MM.1S (cell line): ENCODE data around the gene CSF2RB.

Source experiments
- DNase-seq: peaks from one replicate; pipeline ENCODE4 v3.0.0-alpha.2; 2015
- H2AFZ ChIP-seq: fragments of 300-600 bp; sonication (generic); 2 replicates; pipeline ENCODE4 v1.6.0; 2016; ENCODE audit warnings: antibody characterized with exemption, low read length
- H3F3A ChIP-seq: fragments of 300-600 bp; sonication (generic); 2 replicates; pipeline ENCODE4 v1.6.1; 2016; ENCODE audit warnings: mild to moderate bottlenecking, antibody characterized with exemption, low read length, moderate library complexity, mixed read lengths; ENCODE audit not compliant: insufficient read depth
- H3K27ac ChIP-seq: fragments of 300-600 bp; sonication (generic); 2 replicates; pipeline ENCODE4 v1.5.1; 2016; ENCODE audit warnings: mild to moderate bottlenecking, low read length
- H3K27me3 ChIP-seq: fragments of 300-600 bp; sonication (generic); replicated peaks from 2 replicates; pipeline ENCODE4 v1.6.0; 2016; ENCODE audit warnings: low read length; ENCODE audit not compliant: insufficient read depth
- H3K36me3 ChIP-seq: fragments of 300-600 bp; sonication (generic); replicated peaks from 2 replicates; pipeline ENCODE4 v1.6.1; 2016; ENCODE audit warnings: mild to moderate bottlenecking, low read length, mixed read lengths; ENCODE audit not compliant: insufficient read depth
- H3K4me1 ChIP-seq: fragments of 300-600 bp; sonication (generic); 2 replicates; pipeline ENCODE4 v1.6.1; 2016; ENCODE audit warnings: low read length, mixed read lengths
- H3K4me2 ChIP-seq: fragments of 300-600 bp; sonication (generic); 2 replicates; pipeline ENCODE4 v1.6.0; 2016; ENCODE audit warnings: low read depth, low read length
- H3K4me3 ChIP-seq: fragments of 300-600 bp; sonication (generic); 2 replicates; pipeline ENCODE4 v1.5.1; 2016; ENCODE audit warnings: low read length, mixed read lengths
- H3K79me2 ChIP-seq: fragments of 300-600 bp; sonication (generic); 2 replicates; pipeline ENCODE4 v1.6.1; 2016; ENCODE audit warnings: mixed run types, low read length, mixed read lengths
- H3K9ac ChIP-seq: fragments of 300-600 bp; sonication (generic); 2 replicates; pipeline ENCODE4 v1.6.1; 2016; ENCODE audit warnings: low read length, mixed read lengths
- H3K9me2 ChIP-seq: fragments of 300-600 bp; sonication (generic); replicated peaks from 2 replicates; pipeline ENCODE4 v1.6.1; 2016; ENCODE audit warnings: mild to moderate bottlenecking, low read length, mixed read lengths; ENCODE audit not compliant: insufficient read depth
- H3K9me3 ChIP-seq: fragments of 300-600 bp; sonication (generic); replicated peaks from 2 replicates; pipeline ENCODE4 v1.6.1; 2016; ENCODE audit warnings: mild to moderate bottlenecking, low read length, mixed read lengths; ENCODE audit not compliant: insufficient read depth
- H4K20me1 ChIP-seq: fragments of 300-600 bp; sonication (generic); 2 replicates; pipeline ENCODE4 v1.6.1; 2016; ENCODE audit warnings: mild to moderate bottlenecking, low read length, moderate library complexity, mixed read lengths; ENCODE audit not compliant: insufficient read depth
- CTCF ChIP-seq: fragments of 300-600 bp; sonication (generic); IDR thresholded peaks from 2 replicates; pipeline ENCODE4 v1.5.1; 2016; ENCODE audit warnings: antibody characterized with exemption, low read length, mixed read lengths
- EZH2 ChIP-seq: fragments of 300-600 bp; sonication (generic); optimal IDR thresholded peaks from 2 replicates; pipeline ENCODE3; 2017; ENCODE audit warnings: low read depth, mild to moderate bottlenecking, antibody characterized with exemption, low read length, mixed read lengths
- EZH2phosphoT487 ChIP-seq: fragments of 300-600 bp; sonication (generic); IDR thresholded peaks from 2 replicates; pipeline ENCODE4 v1.6.1; 2018; ENCODE audit warnings: antibody characterized with exemption, low read length

The CSF2RB gene

GRCh38 chr22:36922105-36922608, 8.7 kb downstream of the CSF2RB start:
- no peak for DNase-seq
- peaks cover 9% of the 10 kb centered on the region; the same call in 1 of the 2 replicates for H3K36me3 ChIP-seq
- H3K79me2 ChIP-seq = peaks cover 80% of the 10 kb centered on the region
- H3K9me2 ChIP-seq = no peaks in the 10 kb centered on the region
- H2AFZ ChIP-seq = no peak overlapping the region
- H4K20me1 ChIP-seq = no peaks in the 10 kb centered on the region
- H3K4me3 ChIP-seq = no peak overlapping the region
- H3F3A ChIP-seq = no peaks in the 10 kb centered on the region
- H3K9me3 ChIP-seq = no peaks in the 10 kb centered on the region
- H3K4me2 ChIP-seq = no peak overlapping the region
- peaks cover 27% of the 10 kb centered on the region; the same call in 1 of the 2 replicates for H3K4me1 ChIP-seq
- no peak overlapping the region for H3K27ac ChIP-seq
- no peaks in the 10 kb centered on the region for H3K27me3 ChIP-seq
- H3K9ac ChIP-seq = no peak overlapping the region
- no peak for TF ChIP-seq EZH2phosphoT487
- no peak for TF ChIP-seq EZH2
- no peak for TF ChIP-seq CTCF

- H3K4me2 ChIP-seq = no peak overlapping the region
- TF ChIP-seq EZH2 (no peak), EZH2phosphoT487 (no peak), CTCF (no peak)
- peaks cover 79% of the 10 kb centered on the region for H3K79me2 ChIP-seq
- H2AFZ ChIP-seq = no peak overlapping the region
- H3K9me3 ChIP-seq = no peaks in the 10 kb centered on the region
- H3K9ac ChIP-seq = no peak overlapping the region
- H3K36me3 ChIP-seq = peaks cover 9% of the 10 kb centered on the region; the same call in 1 of the 2 replicates
- H3K4me3 ChIP-seq = no peak overlapping the region
- H3K27me3 ChIP-seq = no peaks in the 10 kb centered on the region
- DNase-seq = no peak
- H4K20me1 ChIP-seq = no peaks in the 10 kb centered on the region
- H3F3A ChIP-seq = no peaks in the 10 kb centered on the region
- H3K27ac ChIP-seq = no peak overlapping the region
- peaks cover 33% of the 10 kb centered on the region for H3K4me1 ChIP-seq
- H3K9me2 ChIP-seq = no peaks in the 10 kb centered on the region
These were observed 9.3 kb downstream of the CSF2RB start for GRCh38 chr22:36922711-36923110.

- no peak overlapping the region for H3K27ac ChIP-seq
- H3K4me3 ChIP-seq = no peak overlapping the region
- H3K4me1 ChIP-seq = peaks cover 33% of the 10 kb centered on the region
- no peak overlapping the region for H3K4me2 ChIP-seq
- H3K27me3 ChIP-seq = no peaks in the 10 kb centered on the region
- TF ChIP-seq EZH2phosphoT487 (no peak), CTCF (no peak), EZH2 (no peak)
- H3K9me3 ChIP-seq = no peaks in the 10 kb centered on the region
- H2AFZ ChIP-seq = no peak overlapping the region
- H3K79me2 ChIP-seq = peaks cover 79% of the 10 kb centered on the region
- H3K9me2 ChIP-seq = no peaks in the 10 kb centered on the region
- no peaks in the 10 kb centered on the region for H4K20me1 ChIP-seq
- peaks cover 9% of the 10 kb centered on the region; the same call in 1 of the 2 replicates for H3K36me3 ChIP-seq
- H3F3A ChIP-seq = peaks cover 1% of the 10 kb centered on the region; the same call in 1 of the 2 replicates
- DNase-seq = no peak
- no peak overlapping the region for H3K9ac ChIP-seq
These were observed 9.8 kb downstream of the CSF2RB start for GRCh38 chr22:36923131-36923788.
